Endothelial cell (in vitro differentiated cells): ENCODE data around the gene RALBP1. TPM values are rescaled to one million over a fixed set of nuclear protein-coding genes. Genes with fewer than 3 reads are reported as not detected.

Experiments
- DNase-seq: peaks from one replicate; pipeline ENCODE4 v3.0.0; 2021; ENCODE audit warnings: low spot score
- H3K27ac Mint-ChIP-seq: one replicate; pipeline ENCODE4 v1.8.0; 2021; ENCODE audit warnings: mixed read lengths, inconsistent platforms; ENCODE audit not compliant: unreplicated experiment
- H3K27me3 Mint-ChIP-seq: one replicate; pipeline ENCODE4 v1.8.0; 2021; ENCODE audit warnings: mild to moderate bottlenecking, moderate library complexity, mixed read lengths, inconsistent platforms; ENCODE audit not compliant: unreplicated experiment
- H3K36me3 Mint-ChIP-seq: one replicate; pipeline ENCODE4 v1.8.0; 2021; ENCODE audit warnings: mild to moderate bottlenecking, low read depth, mixed read lengths, inconsistent platforms; ENCODE audit not compliant: unreplicated experiment
- H3K4me1 Mint-ChIP-seq: one replicate; pipeline ENCODE4 v1.8.0; 2021; ENCODE audit warnings: mild to moderate bottlenecking, mixed read lengths, inconsistent platforms; ENCODE audit not compliant: unreplicated experiment
- H3K4me3 Mint-ChIP-seq: one replicate; pipeline ENCODE4 v1.8.0; 2021; ENCODE audit warnings: mild to moderate bottlenecking, mixed read lengths, inconsistent platforms; ENCODE audit not compliant: unreplicated experiment
- H3K9me3 Mint-ChIP-seq: one replicate; pipeline ENCODE4 v1.8.0; 2021; ENCODE audit warnings: mixed read lengths, inconsistent platforms; ENCODE audit not compliant: unreplicated experiment
- CTCF ChIP-seq: fragments of 200-600 bp; sonication (generic); IDR thresholded peaks from one replicate; pipeline ENCODE4 v1.5.0; 2021; ENCODE audit warnings: antibody characterized with exemption; ENCODE audit not compliant: unreplicated experiment
- total RNA-seq: library from RNA; stranded (reverse); fragmentation: NEBNext Ultra II Directional; extraction: Animal tissue kit (Norgen Biotek cat#: 25700); gene quantifications from one replicate; pipeline ENCODE4 v1.2.1, GENCODE V29; 2021; ENCODE audit not compliant: unreplicated experiment

RALBP1 gene
- total RNA-seq, 1 donor from 2014 or later = 56.8 TPM

DNA sequence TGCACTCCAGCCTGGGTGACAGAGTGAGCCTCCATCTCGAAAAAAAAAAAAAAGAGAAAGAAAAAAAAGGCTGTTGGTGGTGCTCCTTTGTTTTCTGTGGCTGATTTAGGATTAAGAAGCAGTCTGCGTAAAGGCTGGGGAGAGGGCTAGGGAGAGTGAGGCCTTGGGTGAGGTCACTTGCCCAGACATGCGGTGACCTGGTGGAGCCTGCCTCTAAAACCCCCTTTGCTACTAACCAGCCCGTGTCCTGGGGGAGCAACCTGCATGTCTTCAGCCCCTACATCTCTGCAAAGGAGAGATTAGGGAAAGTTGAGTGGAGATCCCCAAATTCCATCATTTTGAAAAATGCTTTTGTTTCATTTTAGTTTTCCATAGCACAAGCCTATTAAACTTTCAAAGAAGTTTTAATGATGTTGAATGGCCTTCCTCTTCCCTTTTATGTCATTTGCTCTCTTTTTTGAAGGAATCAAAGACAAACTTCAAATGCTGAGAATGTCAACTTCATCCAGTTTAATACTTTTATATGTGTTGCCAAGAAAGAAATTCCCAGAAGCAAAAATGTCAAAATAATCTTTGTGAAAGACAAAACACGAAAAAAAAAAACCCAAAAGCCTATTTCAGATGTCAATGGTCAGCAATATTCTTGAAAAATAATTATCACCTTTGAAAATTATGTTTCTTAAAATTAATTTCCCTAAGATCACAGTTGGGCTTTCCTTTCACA, 38.9 kb upstream of the RALBP1 start:
- H3K36me3 Mint-ChIP-seq = no peaks in the 10 kb centered on the region
- no peak overlapping the region for H3K27ac Mint-ChIP-seq
- no peak for DNase-seq
- H3K4me3 Mint-ChIP-seq = no peak overlapping the region
- no peaks in the 10 kb centered on the region for H3K27me3 Mint-ChIP-seq
- no peaks in the 10 kb centered on the region for H3K9me3 Mint-ChIP-seq
- TF ChIP-seq CTCF = no peak
- H3K4me1 Mint-ChIP-seq = no peaks in the 10 kb centered on the region

DNA sequence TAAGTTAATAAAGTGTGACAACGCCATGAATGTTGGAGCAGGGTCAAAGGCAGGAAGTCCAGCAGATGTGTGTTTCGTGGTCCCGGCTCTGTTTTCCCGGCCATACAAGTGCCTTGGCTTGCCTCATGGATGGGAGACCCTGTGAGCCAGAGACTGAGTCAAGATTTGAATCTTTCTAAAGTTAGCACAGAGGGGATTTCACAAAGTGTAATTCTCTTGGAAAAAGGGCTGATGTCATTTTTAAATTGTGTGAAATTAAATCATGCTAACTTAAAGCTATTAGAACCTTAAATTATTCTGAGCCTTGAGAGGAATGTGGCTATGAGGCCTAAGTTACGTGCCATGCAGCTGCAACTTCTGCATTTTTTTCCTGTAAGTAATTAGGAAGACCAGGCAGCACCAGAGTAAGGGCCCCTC, 38.3 kb upstream of the RALBP1 start:
- DNase-seq = no peak
- no peak for TF ChIP-seq CTCF
- H3K9me3 Mint-ChIP-seq = no peaks in the 10 kb centered on the region
- no peaks in the 10 kb centered on the region for H3K4me1 Mint-ChIP-seq
- no peaks in the 10 kb centered on the region for H3K36me3 Mint-ChIP-seq
- no peak overlapping the region for H3K4me3 Mint-ChIP-seq
- H3K27ac Mint-ChIP-seq = no peak overlapping the region
- H3K27me3 Mint-ChIP-seq = no peaks in the 10 kb centered on the region

GRCh38 chr18:9437672-9438071, 37.6 kb upstream of the RALBP1 start:
- no peak overlapping the region for H3K27ac Mint-ChIP-seq
- no peak for DNase-seq
- H3K9me3 Mint-ChIP-seq = no peaks in the 10 kb centered on the region
- TF ChIP-seq CTCF = no peak
- no peak overlapping the region for H3K4me3 Mint-ChIP-seq
- H3K4me1 Mint-ChIP-seq = no peaks in the 10 kb centered on the region
- no peaks in the 10 kb centered on the region for H3K36me3 Mint-ChIP-seq
- no peaks in the 10 kb centered on the region for H3K27me3 Mint-ChIP-seq

- no peaks in the 10 kb centered on the region for H3K36me3 Mint-ChIP-seq
- H3K4me3 Mint-ChIP-seq = no peak overlapping the region
- H3K4me1 Mint-ChIP-seq = no peaks in the 10 kb centered on the region
- H3K27me3 Mint-ChIP-seq = no peaks in the 10 kb centered on the region
- DNase-seq = no peak
- no peak overlapping the region for H3K27ac Mint-ChIP-seq
- TF ChIP-seq CTCF = no peak
- H3K9me3 Mint-ChIP-seq = no peaks in the 10 kb centered on the region
Observed at GRCh38 chr18:9441061-9441460, 34.3 kb upstream of the RALBP1 start.

GRCh38 chr18:9444549-9444948, 30.8 kb upstream of the RALBP1 start:
- Mint-ChIP-seq H3K27me3 (no peaks in the 10 kb centered on the region), H3K4me3 (no peak overlapping the region), H3K36me3 (no peaks in the 10 kb centered on the region), H3K4me1 (no peaks in the 10 kb centered on the region), H3K27ac (no peak overlapping the region), H3K9me3 (peaks cover 11% of the 10 kb centered on the region)
- DNase-seq = no peak
- no peak for TF ChIP-seq CTCF
